Measurements from ENCODE around the gene SEMA5B. TPM values are rescaled to one million over a fixed set of nuclear protein-coding genes. Genes with fewer than 3 reads are reported as not detected.

The SEMA5B gene
- total and polyA plus RNA-seq, 4 donors = 14.2 to 65.5 (median 39.1) TPM

DNA sequence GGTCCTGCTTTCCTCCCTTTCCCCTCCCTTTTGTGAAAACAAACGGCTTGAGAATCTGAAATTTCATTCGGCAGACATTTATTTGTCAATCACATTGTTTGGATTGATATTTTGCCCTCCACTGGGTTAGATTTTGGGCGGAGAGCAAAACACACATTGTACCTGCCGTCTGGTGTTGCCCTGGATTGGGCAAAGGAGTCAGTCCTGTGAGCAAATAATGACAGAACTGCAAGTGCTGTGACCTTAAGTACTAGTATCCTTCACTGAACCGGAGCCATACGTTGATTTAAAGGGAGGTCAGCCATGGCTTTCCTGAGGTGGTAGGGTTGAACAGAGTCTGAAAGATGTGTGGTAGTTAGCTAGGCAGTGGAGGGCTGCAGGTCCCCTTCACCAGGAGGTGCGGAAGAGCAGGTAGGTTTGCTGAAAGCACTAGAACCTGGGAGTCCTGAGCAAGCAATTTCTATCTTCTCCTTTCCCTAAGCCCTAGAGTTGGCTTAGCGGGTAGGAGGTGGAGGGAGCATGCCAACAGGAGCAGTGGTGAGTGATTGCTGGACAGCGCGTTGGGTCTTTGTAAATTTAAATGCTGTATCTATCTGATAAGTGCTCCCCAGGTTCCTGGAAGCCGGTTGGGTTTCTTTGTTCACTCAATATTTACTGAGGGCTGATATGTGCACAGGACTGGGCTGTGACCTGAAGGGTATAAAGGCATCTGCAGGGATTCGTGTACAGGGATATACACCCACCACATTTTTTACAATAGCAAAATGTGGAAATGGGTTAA lies 41.2 kb upstream of the SEMA5B start:
- peaks cover 2% of the 10 kb centered on the region for H3K27me3 ChIP-seq (ENCODE audit: control insufficient read depth, insufficient read depth, low read length)
- no peaks in the 10 kb centered on the region for H3K9me3 ChIP-seq (ENCODE audit: control insufficient read depth, insufficient read depth, low read length)
- H3K36me3 ChIP-seq (ENCODE audit: control insufficient read depth, insufficient read depth, low read length) = no peaks in the 10 kb centered on the region
- DNase-seq (ENCODE audit: low read depth in 4 of 6, low spot score in 6 of 6) = no peak
- no peak overlapping the region for H3K4me3 ChIP-seq (ENCODE audit: low read depth, low read length)
- H3K4me1 ChIP-seq (ENCODE audit: control insufficient read depth, insufficient read depth, low read length) = peaks cover 21% of the 10 kb centered on the region
- 54% methylated on average over 6 of the region's 12 CpGs for WGBS (ENCODE audit: insufficient coverage)
- H3K27ac ChIP-seq (ENCODE audit: low read depth, low read length) = no peak overlapping the region

DNA sequence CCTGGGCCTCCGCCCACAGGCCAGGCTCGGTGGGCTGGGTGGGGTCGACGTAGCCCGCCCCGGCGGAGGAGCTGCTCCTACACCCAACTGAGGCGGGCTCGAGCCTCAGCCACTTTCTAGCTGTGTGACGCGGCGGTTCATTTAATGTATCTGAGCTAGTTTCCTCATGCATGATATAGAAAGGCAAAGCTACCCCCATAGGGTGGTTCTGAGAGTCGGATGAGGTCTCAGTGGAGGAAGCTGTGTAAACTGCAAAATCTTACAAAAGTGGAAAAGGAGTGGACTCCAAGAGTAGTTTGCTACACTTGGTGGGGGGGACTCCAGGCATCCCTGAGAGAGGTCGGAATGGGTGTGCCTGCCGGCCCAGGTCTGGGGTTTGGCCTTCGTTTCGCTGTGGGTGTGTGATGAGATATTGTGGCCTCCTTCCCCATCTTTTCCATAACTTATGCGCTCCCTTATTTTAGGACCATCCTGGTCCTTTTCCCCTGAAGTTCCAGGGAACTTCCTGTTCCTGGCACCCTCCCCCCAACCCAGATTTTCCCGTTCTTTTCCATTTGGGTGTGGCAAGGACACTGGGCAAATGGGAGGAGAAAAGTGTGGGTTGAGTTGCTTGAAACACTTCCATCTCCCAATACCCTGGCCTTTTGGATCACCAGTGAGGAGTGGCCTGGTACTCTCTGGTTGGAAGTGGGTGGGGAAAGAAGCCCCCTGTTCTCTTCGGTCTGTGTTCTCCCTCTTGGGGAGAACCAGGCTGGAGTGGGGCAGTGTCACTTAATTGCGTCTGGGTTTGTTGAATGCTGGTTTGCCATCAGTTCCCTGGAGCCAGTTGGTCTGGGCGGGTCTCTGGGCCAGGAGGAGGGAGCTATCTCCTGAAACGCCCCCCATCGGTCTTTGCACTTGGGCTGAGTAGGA lies 40.4 kb upstream of the SEMA5B start:
- Histone ChIP-seq H3K9me3 (ENCODE audit: control insufficient read depth, insufficient read depth, low read length) (no peaks in the 10 kb centered on the region), H3K27ac (ENCODE audit: low read depth, low read length) (no peak overlapping the region), H3K4me1 (ENCODE audit: control insufficient read depth, insufficient read depth, low read length) (peaks cover 21% of the 10 kb centered on the region), H3K27me3 (ENCODE audit: control insufficient read depth, insufficient read depth, low read length) (peaks cover 2% of the 10 kb centered on the region), H3K4me3 (ENCODE audit: low read depth, low read length) (peak overlapping the region; percentile 70), H3K36me3 (ENCODE audit: control insufficient read depth, insufficient read depth, low read length) (no peaks in the 10 kb centered on the region)
- WGBS (ENCODE audit: insufficient coverage) = 7% methylated on average over 11 of the region's 24 CpGs
- DNase-seq (ENCODE audit: low read depth in 4 of 6, low spot score in 6 of 6) = peak in 1 of 6 donors; percentile 22

GRCh38 chr3:123066896-123067688 lies 39.5 kb upstream of the SEMA5B start, which contains the start of gene PDIA5:
PDIA5 (plus strand) TSS chr3:123067025; CDS start chr3:123067165, 140 bp downstream.
- H3K4me1 ChIP-seq (ENCODE audit: control insufficient read depth, insufficient read depth, low read length) = peaks cover 21% of the 10 kb centered on the region
- WGBS (ENCODE audit: insufficient coverage) = under 1% methylated on average over 72 of the region's 72 CpGs
- peak within 1 kb of the TSS; percentile 70 for H3K4me3 ChIP-seq (ENCODE audit: low read depth, low read length)
- H3K9me3 ChIP-seq (ENCODE audit: control insufficient read depth, insufficient read depth, low read length) = no peaks in the 10 kb centered on the region
- no peak within 1 kb of the TSS for H3K27ac ChIP-seq (ENCODE audit: low read depth, low read length)
- peaks cover 2% of the 10 kb centered on the region for H3K27me3 ChIP-seq (ENCODE audit: control insufficient read depth, insufficient read depth, low read length)
- peak in 5 of 6 donors; percentile 80 to 97 (median 84) for DNase-seq (ENCODE audit: low read depth in 4 of 6, low spot score in 6 of 6)
- no peaks in the 10 kb centered on the region for H3K36me3 ChIP-seq (ENCODE audit: control insufficient read depth, insufficient read depth, low read length)

DNA sequence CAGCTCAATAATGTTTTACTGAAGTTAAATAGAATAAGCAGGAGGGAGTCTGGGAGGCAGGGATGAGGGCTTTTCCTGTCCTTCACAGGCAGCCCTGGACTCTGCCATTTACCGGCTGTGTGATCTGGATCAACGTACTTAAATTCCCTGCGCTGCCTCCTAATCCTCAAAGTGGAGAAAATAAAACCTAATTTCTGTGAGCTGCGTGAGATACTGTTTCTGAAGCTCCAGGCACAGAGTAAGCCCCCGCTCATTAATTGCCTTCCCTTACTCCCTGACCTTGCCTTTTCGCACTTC lies 39.0 kb upstream of the SEMA5B start:
- Histone ChIP-seq H3K4me1 (ENCODE audit: control insufficient read depth, insufficient read depth, low read length) (peaks cover 19% of the 10 kb centered on the region), H3K36me3 (ENCODE audit: control insufficient read depth, insufficient read depth, low read length) (no peaks in the 10 kb centered on the region), H3K4me3 (ENCODE audit: low read depth, low read length) (peak overlapping the region; percentile 70), H3K27me3 (ENCODE audit: control insufficient read depth, insufficient read depth, low read length) (peaks cover 2% of the 10 kb centered on the region), H3K27ac (ENCODE audit: low read depth, low read length) (no peak overlapping the region), H3K9me3 (ENCODE audit: control insufficient read depth, insufficient read depth, low read length) (no peaks in the 10 kb centered on the region)
- DNase-seq (ENCODE audit: low read depth in 4 of 6, low spot score in 6 of 6) = no peak
- 13% methylated on average over 6 of the region's 6 CpGs for WGBS (ENCODE audit: insufficient coverage)

GRCh38 chr3:123064914-123065313 lies 37.4 kb upstream of the SEMA5B start:
- no CpG with 5 or more reads among the region's 1 CpG for WGBS (ENCODE audit: insufficient coverage)
- H3K27me3 ChIP-seq (ENCODE audit: control insufficient read depth, insufficient read depth, low read length) = peaks cover 4% of the 10 kb centered on the region
- DNase-seq (ENCODE audit: low read depth in 4 of 6, low spot score in 6 of 6) = no peak
- H3K27ac ChIP-seq (ENCODE audit: low read depth, low read length) = no peak overlapping the region
- no peaks in the 10 kb centered on the region for H3K9me3 ChIP-seq (ENCODE audit: control insufficient read depth, insufficient read depth, low read length)
- no peaks in the 10 kb centered on the region for H3K36me3 ChIP-seq (ENCODE audit: control insufficient read depth, insufficient read depth, low read length)
- peaks cover 17% of the 10 kb centered on the region for H3K4me1 ChIP-seq (ENCODE audit: control insufficient read depth, insufficient read depth, low read length)
- H3K4me3 ChIP-seq (ENCODE audit: low read depth, low read length) = no peak overlapping the region

DNA sequence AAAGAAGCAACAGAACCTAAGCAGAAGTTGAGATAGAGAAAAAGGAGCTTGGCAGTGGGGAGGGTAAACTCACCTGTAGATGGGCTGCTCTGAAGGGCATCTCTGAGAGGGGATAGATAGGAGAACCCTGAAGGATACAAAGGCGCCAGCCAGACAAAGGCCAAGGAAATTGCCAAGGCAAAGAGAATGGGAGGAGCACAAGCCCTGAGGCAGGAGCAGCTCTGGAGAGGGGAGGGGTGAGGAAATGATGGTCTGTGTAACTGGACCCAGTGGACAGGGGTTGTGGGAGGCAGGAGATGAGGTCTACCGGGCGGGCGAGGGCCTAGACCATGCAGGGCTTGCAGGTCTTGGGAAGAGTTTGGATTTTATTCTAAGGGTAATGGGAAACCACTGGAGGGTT lies 36.9 kb upstream of the SEMA5B start:
- Histone ChIP-seq H3K27me3 (ENCODE audit: control insufficient read depth, insufficient read depth, low read length) (peaks cover 4% of the 10 kb centered on the region), H3K36me3 (ENCODE audit: control insufficient read depth, insufficient read depth, low read length) (no peaks in the 10 kb centered on the region), H3K4me3 (ENCODE audit: low read depth, low read length) (no peak overlapping the region), H3K9me3 (ENCODE audit: control insufficient read depth, insufficient read depth, low read length) (no peaks in the 10 kb centered on the region), H3K27ac (ENCODE audit: low read depth, low read length) (no peak overlapping the region), H3K4me1 (ENCODE audit: control insufficient read depth, insufficient read depth, low read length) (peaks cover 17% of the 10 kb centered on the region)
- no peak for DNase-seq (ENCODE audit: low read depth in 4 of 6, low spot score in 6 of 6)
- 92% methylated on average over 4 of the region's 4 CpGs for WGBS (ENCODE audit: insufficient coverage)

- no peak overlapping the region for H3K4me3 ChIP-seq (ENCODE audit: low read depth, low read length)
- no peak for DNase-seq (ENCODE audit: low read depth in 4 of 6, low spot score in 6 of 6)
- peaks cover 4% of the 10 kb centered on the region for H3K27me3 ChIP-seq (ENCODE audit: control insufficient read depth, insufficient read depth, low read length)
- 95% methylated on average over 3 of the region's 6 CpGs for WGBS (ENCODE audit: insufficient coverage)
- no peaks in the 10 kb centered on the region for H3K9me3 ChIP-seq (ENCODE audit: control insufficient read depth, insufficient read depth, low read length)
- H3K4me1 ChIP-seq (ENCODE audit: control insufficient read depth, insufficient read depth, low read length) = peaks cover 13% of the 10 kb centered on the region
- no peaks in the 10 kb centered on the region for H3K36me3 ChIP-seq (ENCODE audit: control insufficient read depth, insufficient read depth, low read length)
- H3K27ac ChIP-seq (ENCODE audit: low read depth, low read length) = no peak overlapping the region
Observed at GRCh38 chr3:123063034-123063433, 35.5 kb upstream of the SEMA5B start.

GRCh38 chr3:123061856-123062255 lies 34.3 kb upstream of the SEMA5B start:
- peaks cover 5% of the 10 kb centered on the region for H3K4me1 ChIP-seq (ENCODE audit: control insufficient read depth, insufficient read depth, low read length)
- DNase-seq (ENCODE audit: low read depth in 4 of 6, low spot score in 6 of 6) = no peak
- no peak overlapping the region for H3K27ac ChIP-seq (ENCODE audit: low read depth, low read length)
- no peak overlapping the region for H3K4me3 ChIP-seq (ENCODE audit: low read depth, low read length)
- no peaks in the 10 kb centered on the region for H3K9me3 ChIP-seq (ENCODE audit: control insufficient read depth, insufficient read depth, low read length)
- H3K27me3 ChIP-seq (ENCODE audit: control insufficient read depth, insufficient read depth, low read length) = peaks cover 2% of the 10 kb centered on the region
- no peaks in the 10 kb centered on the region for H3K36me3 ChIP-seq (ENCODE audit: control insufficient read depth, insufficient read depth, low read length)
- WGBS (ENCODE audit: insufficient coverage) = 83% methylated on average over 2 of the region's 7 CpGs

DNA sequence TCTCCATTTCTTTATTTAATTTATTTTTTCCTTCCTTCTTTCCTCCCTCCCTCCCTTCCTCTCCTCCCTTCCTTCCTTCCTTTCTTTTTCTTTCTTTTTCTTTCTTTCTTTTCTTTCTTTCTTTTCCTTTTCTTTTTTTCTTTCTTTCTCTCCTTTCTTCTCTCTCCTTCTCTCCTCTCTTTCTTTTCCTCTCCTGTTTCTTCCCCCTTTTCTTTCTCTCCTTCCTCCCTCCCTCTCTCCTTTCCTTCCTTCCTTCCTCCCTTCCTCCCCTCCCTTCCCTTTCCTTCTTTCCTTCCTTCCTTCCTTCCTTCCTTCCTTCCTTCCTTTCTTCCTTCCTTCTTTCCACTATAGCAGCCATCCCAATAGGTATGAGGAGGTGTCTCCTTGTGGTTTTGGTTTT lies 32.5 kb upstream of the SEMA5B start:
- H3K27me3 ChIP-seq (ENCODE audit: control insufficient read depth, insufficient read depth, low read length) = peaks cover 2% of the 10 kb centered on the region
- no peaks in the 10 kb centered on the region for H3K9me3 ChIP-seq (ENCODE audit: control insufficient read depth, insufficient read depth, low read length)
- H3K27ac ChIP-seq (ENCODE audit: low read depth, low read length) = no peak overlapping the region
- H3K36me3 ChIP-seq (ENCODE audit: control insufficient read depth, insufficient read depth, low read length) = no peaks in the 10 kb centered on the region
- H3K4me3 ChIP-seq (ENCODE audit: low read depth, low read length) = no peak overlapping the region
- H3K4me1 ChIP-seq (ENCODE audit: control insufficient read depth, insufficient read depth, low read length) = peaks cover under 1% of the 10 kb centered on the region
- DNase-seq (ENCODE audit: low read depth in 4 of 6, low spot score in 6 of 6) = no peak

Data from spinal cord (tissue), 10 donors.